KMS-11 (cell line): ENCODE measurements around the gene MAPRE3.

Experiments
- H2AFZ ChIP-seq: fragments of 200-600 bp; sonication (generic); 2 replicates; pipeline ENCODE4 v1.6.1; 2016; ENCODE audit warnings: antibody characterized with exemption, mixed run types, low read depth
- H3K27ac ChIP-seq: fragments of 200-600 bp; sonication (generic); 2 replicates; pipeline ENCODE4 v1.6.1; 2016; ENCODE audit warnings: mild to moderate bottlenecking, mixed run types
- H3K27me3 ChIP-seq: fragments of 200-600 bp; sonication (generic); 2 replicates; pipeline ENCODE4 v1.6.1; 2017; ENCODE audit warnings: mild to moderate bottlenecking, low read depth, mixed run types, moderate library complexity; ENCODE audit not compliant: insufficient read depth
- H3K36me3 ChIP-seq: fragments of 200-600 bp; sonication (generic); 2 replicates; pipeline ENCODE4 v1.6.1; 2017; ENCODE audit warnings: mild to moderate bottlenecking, mixed run types; ENCODE audit not compliant: insufficient read depth
- H3K4me1 ChIP-seq: fragments of 200-600 bp; sonication (generic); 2 replicates; pipeline ENCODE4 v1.6.1; 2016; ENCODE audit warnings: mild to moderate bottlenecking, low read depth, mixed run types; ENCODE audit not compliant: poor library complexity, severe bottlenecking
- H3K4me2 ChIP-seq: fragments of 200-600 bp; sonication (generic); 2 replicates; pipeline ENCODE4 v1.7.0; 2016; ENCODE audit warnings: mild to moderate bottlenecking, mixed run types
- H3K4me3 ChIP-seq: fragments of 200-600 bp; sonication (generic); IDR thresholded peaks from 2 replicates; pipeline ENCODE4 v1.6.1; 2017; ENCODE audit warnings: low read depth, low read length, mixed read lengths; ENCODE audit not compliant: insufficient read depth
- H3K79me2 ChIP-seq: fragments of 200-600 bp; sonication (generic); 2 replicates; pipeline ENCODE4 v1.6.1; 2016; ENCODE audit warnings: low read depth, mixed run types; ENCODE audit not compliant: insufficient read depth
- H3K9ac ChIP-seq: fragments of 200-600 bp; sonication (generic); 2 replicates; pipeline ENCODE4 v1.6.1; 2016; ENCODE audit warnings: mild to moderate bottlenecking, mixed run types
- H4K20me1 ChIP-seq: fragments of 200-600 bp; sonication (generic); 2 replicates; pipeline ENCODE4 v1.6.1; 2016; ENCODE audit warnings: mild to moderate bottlenecking, mixed run types; ENCODE audit not compliant: insufficient read depth
- CTCF ChIP-seq: fragments of 200-600 bp; sonication (generic); conservative IDR thresholded peaks from 2 replicates; pipeline ENCODE4 v1.6.1; 2017; ENCODE audit warnings: low read depth, mild to moderate bottlenecking, antibody characterized with exemption, low read length, moderate library complexity, mixed read lengths

MAPRE3 gene

GRCh38 chr2:27032495-27033252 lies 62.2 kb downstream of the MAPRE3 start, which contains the start of gene TMEM214:
TSS of gene TMEM214 (plus strand) at chr2:27032965. CDS start at chr2:27033016, 51 bp downstream.
- Histone ChIP-seq H3K9ac (peak within 1 kb of the TSS; percentile 77), H3K4me2 (peak within 1 kb of the TSS; percentile 83), H3K4me3 (peak within 1 kb of the TSS; percentile 87), H2AFZ (peak within 1 kb of the TSS; percentile 71), H3K79me2 (peaks cover 14% of the 10 kb centered on the region; the same call in 1 of the 2 replicates), H4K20me1 (no peaks in the 10 kb centered on the region), H3K4me1 (peaks cover 8% of the 10 kb centered on the region), H3K27ac (peak within 1 kb of the TSS; percentile 19; the same call in 1 of the 2 replicates), H3K36me3 (no peaks in the 10 kb centered on the region), H3K27me3 (no peaks in the 10 kb centered on the region)
- TF ChIP-seq CTCF: no peak

GRCh38 chr2:27033253-27033852 lies 62.9 kb downstream of the MAPRE3 start:
- H3K4me1 ChIP-seq: peaks cover 8% of the 10 kb centered on the region
- no peaks in the 10 kb centered on the region for H3K27me3 ChIP-seq
- peak overlapping the region; percentile 77 for H3K9ac ChIP-seq
- H3K79me2 ChIP-seq: peaks cover 14% of the 10 kb centered on the region; the same call in 1 of the 2 replicates
- peak overlapping the region; percentile 19; the same call in 1 of the 2 replicates for H3K27ac ChIP-seq
- no peaks in the 10 kb centered on the region for H4K20me1 ChIP-seq
- no peak for TF ChIP-seq CTCF
- H2AFZ ChIP-seq: peak overlapping the region; percentile 71
- peak overlapping the region; percentile 83 for H3K4me2 ChIP-seq
- no peaks in the 10 kb centered on the region for H3K36me3 ChIP-seq
- peak overlapping the region; percentile 87 for H3K4me3 ChIP-seq

- Histone ChIP-seq H2AFZ (no peak overlapping the region), H3K36me3 (no peaks in the 10 kb centered on the region), H3K9ac (no peak overlapping the region), H3K27ac (no peak overlapping the region), H3K4me3 (no peak overlapping the region), H3K27me3 (no peaks in the 10 kb centered on the region), H3K4me2 (no peak overlapping the region), H3K79me2 (peaks cover 14% of the 10 kb centered on the region; the same call in 1 of the 2 replicates), H3K4me1 (peaks cover 8% of the 10 kb centered on the region), H4K20me1 (no peaks in the 10 kb centered on the region)
- TF ChIP-seq CTCF: no peak
Measured at GRCh38 chr2:27038012-27038411, 67.6 kb downstream of the MAPRE3 start.

GRCh38 chr2:27038631-27039339 lies 68.3 kb downstream of the MAPRE3 start:
- no peaks in the 10 kb centered on the region for H3K36me3 ChIP-seq
- H3K79me2 ChIP-seq: peaks cover 6% of the 10 kb centered on the region; the same call in 1 of the 2 replicates
- no peak overlapping the region for H2AFZ ChIP-seq
- H3K4me2 ChIP-seq: no peak overlapping the region
- no peak overlapping the region for H3K27ac ChIP-seq
- no peaks in the 10 kb centered on the region for H3K27me3 ChIP-seq
- no peaks in the 10 kb centered on the region for H4K20me1 ChIP-seq
- peaks cover 6% of the 10 kb centered on the region for H3K4me1 ChIP-seq
- no peak overlapping the region for H3K9ac ChIP-seq
- no peak for TF ChIP-seq CTCF
- H3K4me3 ChIP-seq: no peak overlapping the region
